RWPE2 (cell line): ENCODE data around the gene TERC.

Source experiments
- ATAC-seq: fragments of 200-7000 bp; cut with Tn5 transposase; 3 replicates; pipeline ENCODE4 v1.9.1; 2021; ENCODE audit warnings: low read depth
- DNase-seq: peaks from one replicate; pipeline ENCODE4 v3.0.0-alpha.2; 2020; ENCODE audit warnings: low spot score
- H3K27ac ChIP-seq: fragments of 450-650 bp; 2 replicates; pipeline ENCODE4 v1.5.1; 2017; ENCODE audit warnings: mild to moderate bottlenecking; ENCODE audit not compliant: poor library complexity, severe bottlenecking
- H3K27me3 ChIP-seq: fragments of 250-450 bp; sonication (Bioruptor Pico); 2 replicates; pipeline ENCODE4 v1.5.1; 2021; ENCODE audit warnings: mild to moderate bottlenecking, moderate library complexity; ENCODE audit not compliant: insufficient read depth, poor library complexity, severe bottlenecking
- H3K36me3 ChIP-seq: fragments of 250-450 bp; sonication (Bioruptor Pico); 2 replicates; pipeline ENCODE4 v1.5.1; 2020; ENCODE audit warnings: low read depth, mild to moderate bottlenecking, moderate library complexity
- H3K4me1 ChIP-seq: fragments of 250-450 bp; sonication (Bioruptor Pico); 2 replicates; pipeline ENCODE4 v1.5.1; 2021; ENCODE audit warnings: mild to moderate bottlenecking, moderate library complexity; ENCODE audit not compliant: insufficient read depth, poor library complexity, severe bottlenecking
- H3K4me3 ChIP-seq: fragments of 250-450 bp; sonication (Bioruptor Pico); 2 replicates; pipeline ENCODE4 v1.5.1; 2021; ENCODE audit warnings: mild to moderate bottlenecking, moderate library complexity; ENCODE audit not compliant: severe bottlenecking
- H3K9me3 ChIP-seq: fragments of 250-450 bp; sonication (Bioruptor Pico); 2 replicates; pipeline ENCODE4 v1.5.1; 2021; ENCODE audit warnings: mild to moderate bottlenecking, moderate library complexity; ENCODE audit not compliant: severe bottlenecking
- TF ChIP-seq, protein P1 (sequence below): fragments of 450-650 bp; IDR thresholded peaks from one replicate; pipeline ENCODE4 v1.5.1; 2017; ENCODE audit warnings: mild to moderate bottlenecking, moderate library complexity; ENCODE audit not compliant: poor library complexity, severe bottlenecking

TERC gene

DNA sequence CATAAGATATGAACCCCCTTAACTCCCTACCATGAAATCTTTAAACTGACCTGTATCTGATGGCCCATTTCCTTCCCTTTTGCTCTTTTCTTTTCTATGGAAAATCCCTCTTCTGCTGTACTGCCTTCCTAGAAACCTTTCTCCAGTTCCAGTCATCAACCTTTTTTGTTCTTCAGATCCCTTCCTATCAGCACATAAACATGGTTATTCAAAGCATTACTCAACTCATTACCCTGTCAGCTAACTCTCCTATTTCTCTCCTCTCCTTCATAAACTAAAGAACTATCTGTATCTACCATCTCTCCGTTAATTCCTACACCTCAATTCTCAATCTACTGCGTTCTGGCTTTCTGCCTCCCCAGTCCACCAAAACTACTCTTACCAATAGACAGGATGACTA is 13.0 kb downstream of the TERC start:
- Histone ChIP-seq H3K36me3 (no peaks in the 10 kb centered on the region), H3K27me3 (no peaks in the 10 kb centered on the region), H3K9me3 (no peaks in the 10 kb centered on the region), H3K4me1 (peaks cover 27% of the 10 kb centered on the region), H3K27ac (no peak overlapping the region), H3K4me3 (no peak overlapping the region)
- no peak for DNase-seq
- TF ChIP-seq, protein P1, sequence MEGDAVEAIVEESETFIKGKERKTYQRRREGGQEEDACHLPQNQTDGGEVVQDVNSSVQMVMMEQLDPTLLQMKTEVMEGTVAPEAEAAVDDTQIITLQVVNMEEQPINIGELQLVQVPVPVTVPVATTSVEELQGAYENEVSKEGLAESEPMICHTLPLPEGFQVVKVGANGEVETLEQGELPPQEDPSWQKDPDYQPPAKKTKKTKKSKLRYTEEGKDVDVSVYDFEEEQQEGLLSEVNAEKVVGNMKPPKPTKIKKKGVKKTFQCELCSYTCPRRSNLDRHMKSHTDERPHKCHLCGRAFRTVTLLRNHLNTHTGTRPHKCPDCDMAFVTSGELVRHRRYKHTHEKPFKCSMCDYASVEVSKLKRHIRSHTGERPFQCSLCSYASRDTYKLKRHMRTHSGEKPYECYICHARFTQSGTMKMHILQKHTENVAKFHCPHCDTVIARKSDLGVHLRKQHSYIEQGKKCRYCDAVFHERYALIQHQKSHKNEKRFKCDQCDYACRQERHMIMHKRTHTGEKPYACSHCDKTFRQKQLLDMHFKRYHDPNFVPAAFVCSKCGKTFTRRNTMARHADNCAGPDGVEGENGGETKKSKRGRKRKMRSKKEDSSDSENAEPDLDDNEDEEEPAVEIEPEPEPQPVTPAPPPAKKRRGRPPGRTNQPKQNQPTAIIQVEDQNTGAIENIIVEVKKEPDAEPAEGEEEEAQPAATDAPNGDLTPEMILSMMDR: no peak
- no peak for ATAC-seq

DNA sequence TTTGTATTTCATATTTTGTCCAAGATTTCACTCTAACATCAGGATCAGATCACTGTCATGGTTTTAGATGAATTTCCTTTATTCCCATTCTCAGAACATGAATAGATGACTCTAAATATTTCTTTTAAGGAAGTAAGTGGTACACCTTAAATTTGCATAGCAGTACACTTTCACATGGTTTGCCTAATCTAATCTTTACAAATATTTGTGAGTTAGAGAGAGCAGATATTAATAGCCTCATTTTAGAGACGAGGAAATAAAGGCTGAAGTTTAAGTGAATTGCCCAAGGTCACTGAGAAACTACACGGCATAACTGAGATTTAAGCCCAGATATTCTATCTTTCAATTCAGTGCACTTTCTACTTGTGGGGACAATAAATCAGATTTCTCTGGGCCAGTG is 14.2 kb downstream of the TERC start:
- ATAC-seq (no peak), DNase-seq (no peak)
- Histone ChIP-seq H3K4me1 (peaks cover 23% of the 10 kb centered on the region), H3K9me3 (no peaks in the 10 kb centered on the region), H3K27me3 (no peaks in the 10 kb centered on the region), H3K27ac (no peak overlapping the region), H3K36me3 (no peaks in the 10 kb centered on the region), H3K4me3 (no peak overlapping the region)
- TF ChIP-seq, protein P1: no peak

DNA sequence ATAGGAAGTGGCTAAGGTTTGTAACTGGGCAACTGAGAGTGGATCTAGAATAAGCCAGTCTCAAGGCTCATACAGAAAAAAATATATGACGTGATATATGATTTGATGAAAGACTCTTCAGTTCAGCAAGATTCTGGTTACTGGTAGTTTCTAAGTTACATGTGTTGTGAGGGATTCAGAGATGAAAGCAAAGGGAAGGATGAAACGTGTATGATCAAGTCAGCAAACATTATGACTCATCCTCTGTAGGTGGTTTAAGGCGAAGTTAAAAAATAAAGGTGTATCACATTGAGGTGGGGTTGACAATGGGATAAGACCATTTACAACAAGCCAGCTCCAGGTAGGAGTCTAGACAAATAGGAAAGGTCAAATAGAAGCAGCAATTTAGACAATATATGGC is 16.2 kb downstream of the TERC start:
- Histone ChIP-seq H3K27me3 (no peaks in the 10 kb centered on the region), H3K27ac (no peak overlapping the region), H3K9me3 (no peaks in the 10 kb centered on the region), H3K4me3 (no peak overlapping the region), H3K36me3 (no peaks in the 10 kb centered on the region), H3K4me1 (peaks cover 12% of the 10 kb centered on the region)
- TF ChIP-seq, protein P1: no peak
- DNase-seq: no peak
- peak; percentile 92 for ATAC-seq

DNA sequence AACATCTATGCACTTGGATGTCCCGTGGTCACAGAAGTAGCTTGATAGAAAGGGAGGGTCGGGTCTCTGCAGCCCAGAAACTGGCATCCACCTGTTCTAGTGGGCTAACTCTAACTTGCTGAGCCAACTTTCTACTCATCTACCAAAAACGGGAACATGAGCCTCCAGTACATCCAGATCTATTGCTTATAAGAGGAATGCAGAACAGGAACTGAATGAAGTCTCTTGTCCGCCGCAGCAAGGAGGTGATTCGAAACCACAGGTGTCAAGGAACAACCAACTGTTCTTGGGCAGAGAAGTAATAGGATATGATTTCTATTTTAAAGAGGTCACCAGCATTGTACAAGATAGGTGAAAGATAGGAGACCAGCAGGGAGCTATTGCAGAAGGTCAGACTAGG is 17.9 kb downstream of the TERC start:
- H3K9me3 ChIP-seq: no peaks in the 10 kb centered on the region
- no peak for ATAC-seq
- no peak overlapping the region for H3K27ac ChIP-seq
- no peak for DNase-seq
- TF ChIP-seq, protein P1: no peak
- H3K4me1 ChIP-seq: peaks cover 12% of the 10 kb centered on the region
- H3K4me3 ChIP-seq: no peak overlapping the region
- H3K27me3 ChIP-seq: no peaks in the 10 kb centered on the region
- no peaks in the 10 kb centered on the region for H3K36me3 ChIP-seq

DNA sequence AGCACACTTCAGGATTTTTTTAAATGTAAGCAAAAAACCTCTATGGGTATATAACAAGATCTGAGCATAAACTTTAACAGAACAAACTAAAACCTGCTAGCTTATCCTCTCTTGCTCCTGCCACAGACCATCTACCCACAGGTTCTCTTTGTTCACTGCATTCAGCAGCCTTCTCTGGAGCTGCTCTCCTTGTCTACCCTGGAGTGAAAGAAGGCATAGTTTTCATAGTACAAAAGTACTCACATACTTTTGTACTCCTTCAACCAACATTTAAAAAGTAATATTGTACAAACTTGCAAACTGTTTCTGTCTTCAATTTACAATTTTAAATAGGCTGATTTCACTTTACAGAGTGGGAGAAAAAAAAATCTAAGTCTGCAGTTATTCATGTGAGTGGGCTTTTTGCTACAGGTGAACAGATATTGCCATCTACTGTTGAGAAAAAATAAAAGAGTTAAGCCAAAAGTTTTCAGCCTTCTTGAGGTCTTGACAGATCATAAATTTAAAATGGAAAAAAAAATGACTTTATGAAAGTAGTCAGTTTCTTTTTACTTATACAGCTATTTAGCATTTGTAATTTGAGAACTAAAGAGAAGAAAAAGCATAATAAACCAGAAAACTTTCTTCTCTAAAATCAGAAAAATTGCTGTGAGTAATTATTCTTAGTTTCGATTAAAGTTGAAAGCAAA is 20.4 kb downstream of the TERC start:
- Histone ChIP-seq H3K4me1 (peaks cover 12% of the 10 kb centered on the region), H3K4me3 (no peak overlapping the region), H3K36me3 (no peaks in the 10 kb centered on the region), H3K27me3 (no peaks in the 10 kb centered on the region), H3K9me3 (no peaks in the 10 kb centered on the region), H3K27ac (no peak overlapping the region)
- ATAC-seq (no peak), DNase-seq (no peak)
- TF ChIP-seq, protein P1: peak; percentile 69
